ENCODE data around the gene KRT14.

GRCh38 chr17:41540921-41541625, 45.6 kb downstream of the KRT14 start:
- TF ChIP-seq CTCF (IDR thresholded peaks at IDR 0.05; ENCODE audit: insufficient read depth, low read depth, low read length): no peak
- no peak for TF ChIP-seq EZH2 (IDR thresholded peaks at IDR 0.05; ENCODE audit: insufficient read depth, low read length)

All from astrocyte (in vitro differentiated cells and primary cell).